ENCODE measurements around the gene A3GALT2.

The A3GALT2 gene

DNA sequence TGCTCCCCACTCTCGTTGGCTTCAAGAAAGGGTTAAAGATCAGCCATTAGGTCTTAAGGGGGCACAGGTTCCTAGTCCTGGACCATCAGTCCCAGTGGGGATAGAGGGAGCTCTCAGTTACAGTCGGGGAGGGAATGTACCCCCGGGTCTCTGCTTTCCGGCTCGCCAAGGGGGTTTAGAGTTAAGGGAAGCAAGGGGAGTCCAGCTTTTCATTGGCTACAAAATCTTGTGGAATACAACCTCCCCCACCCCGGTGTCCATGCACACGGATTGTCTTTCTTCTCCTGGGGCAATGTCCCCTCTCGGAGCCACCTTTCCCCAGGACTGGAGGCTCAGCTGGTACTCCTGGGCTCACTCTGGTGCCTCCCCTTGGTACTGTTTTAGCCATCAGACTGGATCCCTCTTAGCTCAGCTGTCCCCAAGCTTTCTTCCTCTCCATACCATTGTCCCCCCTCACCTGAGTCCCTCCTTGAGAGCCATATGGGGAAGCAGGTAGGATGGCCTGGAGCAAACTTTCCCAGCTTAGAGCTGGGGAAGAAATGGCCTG, at the start of gene A3GALT2:
Gene A3GALT2 (minus strand): TSS at position 480 of the 547 bp plus-strand sequence. CDS start 0 bp downstream, at position 480.
- H3K4me3 ChIP-seq (ENCODE audit: low read depth, low read length), result no peak within 1 kb of the TSS
- no peak for TF ChIP-seq CTCF (IDR thresholded peaks at IDR 0.05; ENCODE audit: control insufficient read depth, extremely low read depth, insufficient read depth)
- DNase-seq (ENCODE audit: low read depth), result no peak

DNA sequence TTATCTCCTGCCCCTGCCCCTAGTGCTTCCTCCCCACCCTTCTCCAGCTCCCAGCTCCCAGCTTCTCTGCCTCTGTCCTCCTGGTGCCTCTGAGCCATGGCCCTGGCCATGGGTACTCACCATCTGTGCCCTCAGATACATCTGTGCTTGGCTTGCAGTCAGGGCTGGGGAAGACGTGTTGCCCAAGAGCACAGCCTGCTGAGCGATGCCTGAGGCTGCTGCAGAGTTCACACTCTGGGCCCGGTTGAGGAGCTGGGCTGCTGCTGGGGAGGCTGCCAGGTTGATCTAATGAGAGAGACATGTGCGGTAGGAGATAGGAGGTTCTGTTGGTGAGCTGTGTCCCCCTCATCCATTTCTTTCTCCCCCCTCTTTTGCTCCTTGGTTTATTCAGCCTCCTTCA, 49.4 kb upstream of the A3GALT2 start:
- DNase-seq (ENCODE audit: low read depth), result no peak
- TF ChIP-seq CTCF (IDR thresholded peaks at IDR 0.05; ENCODE audit: control insufficient read depth, extremely low read depth, insufficient read depth), result no peak
- H3K4me3 ChIP-seq (ENCODE audit: low read depth, low read length), result no peak overlapping the region

DNA sequence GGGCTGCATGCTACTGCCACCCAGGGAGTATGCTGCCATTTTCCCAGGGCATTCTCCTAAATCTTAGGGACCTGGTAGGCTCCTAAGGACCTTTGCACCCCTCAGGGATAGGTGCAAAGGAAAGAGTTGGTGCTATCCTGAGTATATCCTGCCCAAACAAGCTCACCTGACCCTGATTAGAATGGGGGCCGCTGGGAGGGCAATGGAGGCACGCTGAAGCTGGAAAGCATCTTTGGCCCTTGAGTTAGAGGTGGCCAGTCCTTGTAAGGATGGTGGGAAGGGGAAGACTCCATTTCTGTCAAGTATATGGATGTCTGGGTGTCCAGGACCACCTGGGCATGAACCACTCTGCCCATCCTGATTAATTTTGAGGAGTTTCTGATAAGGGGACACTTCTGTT, 48.9 kb upstream of the A3GALT2 start:
- no peak for DNase-seq (ENCODE audit: low read depth)
- H3K4me3 ChIP-seq (ENCODE audit: low read depth, low read length), result no peak overlapping the region
- no peak for TF ChIP-seq CTCF (IDR thresholded peaks at IDR 0.05; ENCODE audit: control insufficient read depth, extremely low read depth, insufficient read depth)

GRCh38 chr1:33369081-33369480, 48.2 kb upstream of the A3GALT2 start:
- no peak for TF ChIP-seq CTCF (IDR thresholded peaks at IDR 0.05; ENCODE audit: control insufficient read depth, extremely low read depth, insufficient read depth)
- H3K4me3 ChIP-seq (ENCODE audit: low read depth, low read length), result no peak overlapping the region
- no peak for DNase-seq (ENCODE audit: low read depth)

GRCh38 chr1:33368431-33368830, 47.5 kb upstream of the A3GALT2 start:
- H3K4me3 ChIP-seq (ENCODE audit: low read depth, low read length), result no peak overlapping the region
- no peak for TF ChIP-seq CTCF (IDR thresholded peaks at IDR 0.05; ENCODE audit: control insufficient read depth, extremely low read depth, insufficient read depth)
- DNase-seq (ENCODE audit: low read depth), result no peak

DNA sequence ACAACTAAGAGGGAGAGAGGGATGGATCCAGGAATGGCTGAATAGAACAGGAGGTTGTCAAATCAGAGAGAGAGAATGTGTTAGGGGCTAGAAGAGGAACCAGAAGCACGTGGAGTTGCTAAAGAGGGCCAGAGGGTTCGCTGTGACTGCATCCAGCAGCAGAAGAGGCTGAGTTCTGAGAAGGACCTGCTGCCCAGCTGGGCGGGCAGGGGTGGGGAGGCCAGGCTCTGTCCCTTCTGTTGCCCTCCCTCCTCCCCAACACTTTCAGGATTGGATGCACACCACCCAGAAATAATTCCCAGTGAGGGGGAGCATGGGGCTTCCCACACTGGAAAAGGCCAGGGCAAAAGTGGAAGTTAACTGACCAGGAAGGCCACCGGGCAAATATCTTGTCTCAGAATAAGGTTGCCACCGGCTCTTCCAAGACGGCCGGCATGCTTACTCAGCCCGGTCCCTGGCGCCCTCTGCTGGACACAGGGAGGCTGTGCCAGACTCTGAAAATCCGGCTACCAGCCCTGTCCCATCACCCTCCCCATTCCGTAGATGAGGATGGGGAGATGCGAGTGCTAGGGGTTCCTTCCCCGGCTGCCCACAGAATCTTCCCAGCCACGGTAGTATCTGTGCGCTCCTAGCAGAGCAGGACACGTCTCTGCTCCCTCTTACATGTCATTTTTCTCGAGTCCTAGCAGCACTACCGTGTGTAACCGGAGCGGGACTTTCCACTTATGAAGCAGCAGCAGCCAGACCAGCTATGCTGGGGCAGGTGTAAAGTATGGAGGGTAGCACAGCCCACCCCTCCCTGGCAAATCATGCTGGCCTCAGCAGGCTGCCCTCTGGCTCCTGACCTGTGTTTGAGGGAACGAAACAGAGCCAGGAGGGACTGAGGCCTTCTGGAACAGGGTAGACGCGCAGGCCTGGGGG, 46.8 kb upstream of the A3GALT2 start:
- H3K4me3 ChIP-seq (ENCODE audit: low read depth, low read length), result no peak overlapping the region
- TF ChIP-seq CTCF (IDR thresholded peaks at IDR 0.05; ENCODE audit: control insufficient read depth, extremely low read depth, insufficient read depth), result peak; percentile 93
- DNase-seq (ENCODE audit: low read depth), result no peak

Data from LNCaP clone FGC (cell line).